Rectal smooth muscle tissue (tissue), 1 donor: Measurements from ENCODE around the gene IQGAP3.
A peak's percentile ranks its signal among the peaks of the same experiment; 100 is the strongest.

Source experiments
- H3K27ac ChIP-seq: one replicate; pipeline ENCODE4 v1.7.0; 2013; ENCODE audit warnings: low read depth, low read length, inconsistent platforms
- H3K27me3 ChIP-seq: one replicate; pipeline ENCODE4 v1.7.0; 2013; ENCODE audit warnings: low read length; ENCODE audit not compliant: control insufficient read depth, insufficient read depth
- H3K36me3 ChIP-seq: one replicate; pipeline ENCODE4 v1.7.0; 2013; ENCODE audit warnings: low read length; ENCODE audit not compliant: control insufficient read depth, insufficient read depth
- H3K4me1 ChIP-seq: one replicate; pipeline ENCODE4 v1.7.0; 2013; ENCODE audit warnings: low read length; ENCODE audit not compliant: control insufficient read depth, insufficient read depth
- H3K4me3 ChIP-seq: one replicate; pipeline ENCODE4 v1.7.0; 2013; ENCODE audit warnings: low read length
- H3K9ac ChIP-seq: one replicate; pipeline ENCODE4 v1.7.0; 2013; ENCODE audit warnings: low read length

The IQGAP3 gene

DNA sequence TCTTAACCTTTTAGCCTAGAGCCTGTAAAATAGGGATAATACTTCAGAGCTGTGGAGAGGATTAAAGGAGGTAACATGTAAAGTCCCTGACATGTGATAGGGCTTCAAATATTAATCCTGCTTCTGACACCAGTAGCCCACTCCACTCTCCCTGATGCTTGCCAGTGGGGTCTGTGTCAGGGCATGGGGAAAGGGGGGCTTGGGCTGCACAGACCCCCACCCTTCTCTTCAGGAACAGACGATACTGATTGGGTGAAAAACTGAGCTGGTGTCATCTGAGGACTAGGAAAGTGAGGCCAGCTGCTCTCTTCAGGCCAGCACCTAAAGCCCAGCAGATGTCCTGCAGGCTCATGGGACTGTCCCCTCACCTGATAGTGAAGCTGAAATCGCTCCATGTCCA is 44.8 kb downstream of the IQGAP3 start:
- Histone ChIP-seq H3K27ac (no peak overlapping the region), H3K9ac (no peak overlapping the region), H3K4me3 (no peak overlapping the region), H3K36me3 (peaks cover 2% of the 10 kb centered on the region), H3K4me1 (no peaks in the 10 kb centered on the region), H3K27me3 (no peaks in the 10 kb centered on the region)

DNA sequence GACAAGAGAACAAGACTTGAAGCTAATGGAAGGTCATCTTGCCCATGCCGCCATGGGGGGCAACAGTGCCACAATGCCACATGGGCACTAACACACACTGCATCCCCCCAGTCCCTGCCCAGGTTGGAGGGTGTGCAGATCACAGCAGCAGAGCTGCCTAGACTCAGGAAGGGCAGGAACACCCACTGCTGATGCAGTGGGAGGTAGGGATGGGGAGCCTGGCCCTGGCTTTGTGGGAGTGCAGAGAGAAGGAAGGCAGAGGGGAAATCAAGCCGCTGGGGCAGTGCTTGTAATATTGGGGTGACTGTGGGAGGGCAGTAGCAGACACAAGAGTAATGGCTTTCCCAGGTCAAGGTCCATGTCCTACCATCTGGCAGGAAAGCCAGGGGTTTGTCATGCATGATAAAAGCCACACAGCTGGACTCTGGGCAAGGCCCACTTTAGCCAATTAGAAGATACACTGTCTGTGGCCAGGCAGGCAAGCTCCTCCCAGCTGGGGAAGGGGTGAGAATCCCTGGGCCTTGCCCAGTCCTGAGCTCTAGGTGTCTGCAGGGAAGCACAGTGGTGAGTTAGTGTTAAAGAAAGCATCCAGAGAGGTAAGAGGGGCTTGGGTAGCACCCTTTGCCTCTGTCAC is 46.4 kb downstream of the IQGAP3 start:
- H3K4me3 ChIP-seq = no peak overlapping the region
- no peaks in the 10 kb centered on the region for H3K27me3 ChIP-seq

DNA sequence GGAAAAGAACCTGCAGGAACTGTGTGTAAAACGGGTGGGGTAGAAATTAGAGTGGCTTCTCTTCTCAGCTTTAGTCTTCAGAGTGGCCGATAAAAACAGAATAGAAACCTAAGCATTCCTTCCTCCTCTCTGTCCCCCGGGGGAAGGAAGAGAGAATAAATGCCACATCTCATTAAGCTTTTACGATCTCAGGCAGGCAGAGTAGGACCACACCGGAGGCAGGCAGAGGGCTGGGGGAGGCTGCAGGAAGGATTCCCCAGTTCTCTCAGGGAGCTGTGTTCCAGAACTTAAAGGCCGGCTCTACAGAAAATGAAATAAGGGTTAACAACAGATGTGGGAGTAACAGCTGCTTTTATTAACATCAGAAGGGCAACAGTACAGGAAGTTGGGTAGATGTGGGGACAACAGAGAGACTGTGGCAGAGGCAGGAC is 47.3 kb downstream of the IQGAP3 start:
- Histone ChIP-seq H3K27ac (no peak overlapping the region), H3K4me3 (no peak overlapping the region), H3K27me3 (no peaks in the 10 kb centered on the region), H3K9ac (no peak overlapping the region), H3K4me1 (no peaks in the 10 kb centered on the region), H3K36me3 (no peaks in the 10 kb centered on the region)

More for the DNA sequence above, 46.4 kb downstream of the IQGAP3 start:
- H3K36me3 ChIP-seq = peaks cover under 1% of the 10 kb centered on the region
- no peaks in the 10 kb centered on the region for H3K4me1 ChIP-seq
- H3K9ac ChIP-seq = no peak overlapping the region
- no peak overlapping the region for H3K27ac ChIP-seq

DNA sequence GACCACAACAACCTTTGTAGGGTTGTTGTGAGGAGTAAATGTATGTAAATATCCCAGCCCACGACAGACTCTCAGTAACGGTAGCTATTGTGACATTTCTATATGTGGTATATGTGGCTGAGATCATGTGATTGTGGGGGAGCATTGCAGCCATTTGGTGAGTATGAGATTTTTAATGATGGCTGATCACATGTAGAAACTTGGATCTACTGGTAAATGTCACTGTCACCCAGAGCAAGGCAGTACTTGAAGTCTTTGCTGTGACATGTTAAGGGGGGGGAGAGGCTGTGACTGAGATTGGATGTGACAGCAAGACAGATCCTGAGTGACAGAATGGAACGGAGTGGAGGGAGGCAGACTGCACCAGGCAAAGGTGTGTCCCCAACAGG is 47.9 kb downstream of the IQGAP3 start:
- Histone ChIP-seq H3K27me3 (no peaks in the 10 kb centered on the region), H3K4me1 (no peaks in the 10 kb centered on the region), H3K27ac (no peak overlapping the region), H3K4me3 (no peak overlapping the region), H3K36me3 (no peaks in the 10 kb centered on the region), H3K9ac (no peak overlapping the region)

DNA sequence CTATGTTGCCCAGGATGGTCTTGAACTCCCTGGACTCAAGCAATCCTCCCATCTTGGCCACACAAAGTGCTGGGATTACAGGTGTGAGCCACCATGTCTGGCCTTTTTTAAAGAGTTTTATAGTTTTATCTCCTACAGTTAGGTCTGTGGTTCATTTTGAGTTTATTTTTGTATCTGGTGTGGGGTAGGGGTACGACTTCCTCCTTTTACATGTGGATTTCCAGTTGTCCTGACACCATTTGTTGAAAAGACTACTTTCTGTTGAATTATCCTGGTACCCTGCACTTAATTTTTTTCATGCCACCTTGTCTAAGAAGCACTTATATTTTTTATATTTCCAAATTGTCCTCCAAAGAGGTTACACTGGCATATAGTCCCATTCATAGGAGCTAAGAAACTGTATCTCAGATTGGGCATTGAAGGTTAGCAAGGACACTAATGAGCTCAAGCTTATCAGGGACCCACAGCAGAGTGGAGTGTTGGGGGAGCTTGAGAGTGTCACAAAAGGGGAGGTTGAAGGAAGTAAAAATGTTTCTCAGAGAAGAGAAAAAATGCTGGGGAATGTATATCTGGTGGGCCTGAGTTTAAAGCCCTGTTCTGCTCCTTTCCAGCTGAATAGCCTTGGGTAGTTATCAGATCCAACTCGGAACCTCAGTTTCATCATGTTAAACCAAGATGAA is 48.4 kb downstream of the IQGAP3 start:
- Histone ChIP-seq H3K27me3 (no peaks in the 10 kb centered on the region), H3K27ac (no peak overlapping the region), H3K9ac (no peak overlapping the region), H3K4me1 (no peaks in the 10 kb centered on the region), H3K4me3 (no peak overlapping the region), H3K36me3 (no peaks in the 10 kb centered on the region)

DNA sequence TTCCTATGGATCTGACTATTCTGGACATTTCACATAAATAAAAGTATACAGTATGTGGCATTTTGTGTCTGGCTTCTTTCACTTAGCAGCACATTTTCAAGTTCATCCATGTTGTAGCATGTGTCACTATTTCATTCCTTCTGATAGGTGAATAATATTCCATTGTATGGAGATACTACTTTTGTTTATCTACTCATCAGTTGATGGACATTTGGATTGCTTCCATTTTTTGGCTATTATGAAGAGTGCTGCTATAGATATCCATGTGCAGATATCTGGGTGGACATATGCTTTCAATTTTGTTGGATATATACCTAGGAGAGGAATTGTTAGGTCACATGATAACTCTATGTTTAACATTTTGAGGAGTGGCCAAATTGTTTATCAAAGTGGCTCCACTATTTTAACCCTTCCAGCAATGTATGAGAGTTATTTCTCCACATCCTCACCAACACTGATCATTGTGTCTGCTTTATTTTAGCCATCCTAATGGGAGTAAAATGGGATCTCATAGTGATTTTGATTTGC is 49.9 kb downstream of the IQGAP3 start:
- Histone ChIP-seq H3K27me3 (no peaks in the 10 kb centered on the region), H3K4me1 (no peaks in the 10 kb centered on the region), H3K36me3 (no peaks in the 10 kb centered on the region), H3K27ac (no peak overlapping the region), H3K9ac (no peak overlapping the region), H3K4me3 (no peak overlapping the region)

DNA sequence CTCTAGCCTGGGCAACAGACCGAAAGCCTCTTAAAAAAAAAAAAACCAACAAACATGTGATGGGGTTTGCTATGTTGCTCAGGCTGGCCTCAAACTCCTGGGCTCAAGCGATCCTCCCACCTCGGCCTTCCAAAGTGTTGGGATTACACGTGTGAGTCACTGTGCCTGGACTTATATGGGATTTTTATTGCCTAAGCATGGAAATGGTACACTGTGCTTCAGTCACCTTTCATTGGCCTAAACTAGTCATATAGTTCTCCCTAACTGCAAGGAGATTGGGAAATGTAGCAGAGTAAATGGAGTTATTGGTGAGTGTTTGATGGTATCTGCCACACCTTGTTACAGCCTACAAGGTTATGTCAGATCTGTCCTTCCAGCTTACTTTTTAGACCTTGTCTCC is 54.6 kb downstream of the IQGAP3 start:
- Histone ChIP-seq H3K27ac (no peak overlapping the region), H3K36me3 (no peaks in the 10 kb centered on the region), H3K4me1 (peaks cover 5% of the 10 kb centered on the region), H3K27me3 (no peaks in the 10 kb centered on the region), H3K4me3 (no peak overlapping the region), H3K9ac (no peak overlapping the region)

DNA sequence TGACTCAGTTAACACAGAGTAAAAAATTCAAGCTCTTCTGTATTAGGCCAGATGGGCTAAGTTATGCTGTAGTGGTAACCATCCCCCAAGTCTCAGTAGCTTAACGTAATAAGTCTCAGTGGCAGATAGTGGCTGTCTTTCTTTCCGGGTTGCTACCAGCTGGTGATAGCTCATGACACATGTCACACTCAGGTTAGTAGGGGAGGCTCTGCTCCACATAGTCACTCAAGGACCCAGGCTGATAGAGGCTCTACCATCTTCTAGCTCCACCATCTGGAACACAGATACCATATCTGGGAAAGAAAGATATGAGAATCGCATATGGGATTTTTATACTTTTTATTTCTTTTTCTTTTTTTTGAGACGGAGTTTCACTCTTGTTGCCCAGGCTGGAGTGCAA is 55.5 kb downstream of the IQGAP3 start:
- Histone ChIP-seq H3K9ac (no peak overlapping the region), H3K4me1 (peaks cover 5% of the 10 kb centered on the region), H3K4me3 (no peak overlapping the region), H3K27me3 (no peaks in the 10 kb centered on the region), H3K36me3 (no peaks in the 10 kb centered on the region), H3K27ac (no peak overlapping the region)

DNA sequence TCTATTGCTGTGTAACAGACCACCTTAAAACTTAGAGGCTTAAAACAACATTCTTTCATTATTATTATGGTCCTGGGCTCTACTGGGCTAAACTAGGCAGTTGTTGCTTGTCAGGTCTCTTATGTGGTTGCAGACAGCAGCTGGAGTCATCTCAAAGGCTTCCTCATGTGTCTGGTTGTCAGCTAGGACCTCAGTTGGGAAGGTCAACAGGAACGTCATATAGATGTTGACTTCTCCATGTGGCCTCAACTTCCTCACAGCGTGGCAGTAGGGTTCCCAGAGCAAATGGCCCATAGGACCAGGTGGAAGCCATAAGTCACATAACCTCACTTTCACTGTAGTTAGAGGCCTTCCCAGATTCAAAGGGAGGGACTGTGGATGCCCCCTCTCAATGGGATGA is 56.4 kb downstream of the IQGAP3 start:
- H3K4me3 ChIP-seq = no peak overlapping the region
- no peak overlapping the region for H3K27ac ChIP-seq
- no peak overlapping the region for H3K9ac ChIP-seq
- H3K4me1 ChIP-seq = peaks cover 8% of the 10 kb centered on the region
- H3K27me3 ChIP-seq = no peaks in the 10 kb centered on the region
- no peaks in the 10 kb centered on the region for H3K36me3 ChIP-seq

DNA sequence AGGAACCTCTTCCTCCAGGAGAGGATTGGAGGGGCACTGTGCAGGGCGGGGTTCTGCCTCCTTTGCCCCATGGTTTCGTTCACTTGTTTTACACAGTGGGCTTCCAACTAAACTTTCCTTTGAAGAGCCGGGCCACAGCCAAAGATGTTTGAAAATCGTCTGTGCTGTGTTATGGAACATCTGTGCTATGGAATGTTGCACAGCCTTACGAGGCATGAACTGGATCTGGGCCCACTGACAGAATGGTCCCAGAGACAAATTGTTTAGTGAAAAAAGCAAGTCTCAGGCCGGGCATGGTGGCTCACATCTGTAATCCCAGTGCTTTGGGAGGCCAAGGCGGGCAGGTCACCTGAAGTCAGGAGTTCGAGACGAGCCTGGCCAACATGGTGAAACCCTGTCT is 59.2 kb downstream of the IQGAP3 start:
- no peak overlapping the region for H3K4me3 ChIP-seq
- peak overlapping the region; percentile 51 for H3K27ac ChIP-seq
- H3K4me1 ChIP-seq = peaks cover 35% of the 10 kb centered on the region
- no peak overlapping the region for H3K9ac ChIP-seq
- H3K27me3 ChIP-seq = no peaks in the 10 kb centered on the region
- H3K36me3 ChIP-seq = no peaks in the 10 kb centered on the region

DNA sequence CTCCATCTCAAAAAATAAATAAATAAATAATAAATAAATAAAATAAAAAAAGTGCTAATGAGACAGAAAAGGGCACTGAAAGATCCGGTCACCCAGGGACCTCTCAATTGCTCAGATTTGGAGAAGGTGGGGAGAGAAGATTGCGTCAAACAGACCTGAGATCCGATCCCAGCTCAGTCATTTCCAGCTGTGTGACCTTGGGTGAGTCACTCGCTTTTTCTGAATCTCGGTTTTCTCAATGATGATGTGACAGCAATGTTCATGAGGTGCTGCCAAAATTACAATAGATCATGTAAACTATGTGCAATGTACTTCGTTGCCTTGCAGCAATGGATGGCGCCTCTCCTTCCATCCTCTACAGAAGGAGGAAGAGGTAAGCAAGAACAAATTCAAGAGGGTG is 60.7 kb downstream of the IQGAP3 start:
- Histone ChIP-seq H3K36me3 (no peaks in the 10 kb centered on the region), H3K27ac (no peak overlapping the region), H3K9ac (no peak overlapping the region), H3K4me1 (peaks cover 41% of the 10 kb centered on the region), H3K27me3 (no peaks in the 10 kb centered on the region), H3K4me3 (no peak overlapping the region)

DNA sequence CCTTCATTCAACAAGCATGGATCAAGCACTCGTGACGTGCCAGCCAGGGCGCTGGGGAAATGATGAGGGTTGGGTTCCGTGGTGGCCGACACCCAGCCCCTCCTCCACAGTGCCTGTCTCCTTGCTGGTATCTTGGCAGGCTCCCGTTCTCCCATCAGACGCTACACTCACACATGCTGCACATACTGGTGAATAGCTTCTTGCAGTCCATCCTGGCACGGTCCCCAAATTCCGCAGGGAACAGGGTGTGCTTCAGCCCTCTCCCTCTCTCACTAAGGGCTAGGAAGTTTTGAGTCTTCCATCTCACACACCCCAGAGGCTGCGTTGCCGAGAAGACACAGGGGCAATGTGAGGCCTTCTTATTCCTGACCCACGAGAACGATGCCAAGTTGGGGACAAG is 61.7 kb downstream of the IQGAP3 start:
- peak overlapping the region; percentile 88 for H3K27ac ChIP-seq
- H3K36me3 ChIP-seq = no peaks in the 10 kb centered on the region
- no peak overlapping the region for H3K9ac ChIP-seq
- peaks cover 41% of the 10 kb centered on the region for H3K4me1 ChIP-seq
- peak overlapping the region; percentile 47 for H3K4me3 ChIP-seq
- no peaks in the 10 kb centered on the region for H3K27me3 ChIP-seq
